CD4-positive, alpha-beta T cell treated with Interferon alpha-2 for 1 hour (primary cell): ENCODE results near the gene HCN4.
A peak's percentile ranks its signal among the peaks of the same experiment; 100 is the strongest.

Source experiments
- DNase-seq, 2 donors: peaks; one replicate each; pipeline ENCODE4 v3.0.0-alpha.2; 2020 to 2022

HCN4 gene

DNA sequence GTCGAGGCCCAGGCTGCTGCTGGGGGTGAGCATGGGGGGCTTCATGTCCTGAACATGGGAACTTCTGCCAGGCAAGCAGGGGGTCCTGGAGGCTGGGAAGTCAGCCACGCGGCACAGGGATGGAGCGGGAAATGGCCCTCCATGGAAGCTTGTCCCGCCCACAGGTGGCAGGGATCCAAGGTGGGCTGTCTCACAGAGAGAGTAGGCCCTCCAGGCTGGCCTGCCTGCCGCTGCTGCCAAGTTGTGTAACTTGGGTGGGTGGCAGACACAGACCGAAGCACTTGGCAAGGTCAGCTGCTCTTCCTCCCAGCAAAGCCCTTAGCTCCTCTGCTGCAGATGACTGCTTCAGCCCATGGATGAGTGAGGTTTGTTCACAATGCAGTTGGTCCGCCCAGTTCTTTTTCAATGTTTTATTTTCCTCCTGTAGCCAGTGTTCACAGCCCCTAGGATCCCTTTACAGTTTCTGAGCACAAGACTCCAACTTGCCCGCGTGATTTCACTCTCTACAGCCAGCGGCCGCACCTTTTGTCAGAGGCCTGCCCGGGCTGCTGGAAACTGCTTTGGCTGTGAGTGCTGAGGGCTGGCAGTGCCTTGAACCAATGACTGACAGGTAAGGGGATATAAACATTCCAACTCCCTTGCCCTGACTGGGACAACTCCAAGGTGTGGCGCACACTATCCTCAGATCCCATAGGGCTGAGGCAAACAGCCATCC lies 26.7 kb downstream of the HCN4 start:
- DNase-seq, result no peak

DNA sequence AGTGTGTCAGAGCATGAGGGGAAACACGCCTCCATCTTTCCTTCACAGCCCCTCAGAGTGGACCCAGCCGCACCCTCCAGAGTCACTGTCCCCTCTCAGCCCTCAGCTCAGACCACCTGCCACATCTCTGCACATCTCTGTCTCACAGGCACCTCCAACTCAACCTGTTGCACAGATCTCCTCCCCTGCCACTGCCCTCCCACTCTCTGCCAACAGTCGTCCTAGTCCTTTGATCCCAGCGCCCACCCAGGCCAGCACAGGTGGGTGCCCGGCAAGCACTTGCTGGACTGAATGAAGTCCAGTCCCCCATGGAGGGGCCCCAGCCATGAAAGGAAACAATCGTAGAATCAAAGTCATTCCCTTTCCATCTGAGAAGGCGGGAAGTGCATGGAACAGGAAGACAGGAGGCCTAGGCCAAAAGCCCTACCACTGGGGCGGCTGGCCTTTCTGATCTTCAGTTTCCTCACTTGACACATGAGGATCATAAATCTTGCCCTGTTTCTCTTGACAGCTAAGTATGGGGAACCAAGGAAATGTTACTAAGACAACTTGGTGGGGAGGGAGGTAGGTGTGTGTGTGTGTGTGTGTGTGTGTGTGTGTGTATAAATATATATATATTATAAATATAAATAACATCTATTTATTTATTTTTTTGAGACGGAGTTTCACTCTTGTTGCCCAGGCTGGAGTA lies 28.1 kb downstream of the HCN4 start:
- no peak for DNase-seq

DNA sequence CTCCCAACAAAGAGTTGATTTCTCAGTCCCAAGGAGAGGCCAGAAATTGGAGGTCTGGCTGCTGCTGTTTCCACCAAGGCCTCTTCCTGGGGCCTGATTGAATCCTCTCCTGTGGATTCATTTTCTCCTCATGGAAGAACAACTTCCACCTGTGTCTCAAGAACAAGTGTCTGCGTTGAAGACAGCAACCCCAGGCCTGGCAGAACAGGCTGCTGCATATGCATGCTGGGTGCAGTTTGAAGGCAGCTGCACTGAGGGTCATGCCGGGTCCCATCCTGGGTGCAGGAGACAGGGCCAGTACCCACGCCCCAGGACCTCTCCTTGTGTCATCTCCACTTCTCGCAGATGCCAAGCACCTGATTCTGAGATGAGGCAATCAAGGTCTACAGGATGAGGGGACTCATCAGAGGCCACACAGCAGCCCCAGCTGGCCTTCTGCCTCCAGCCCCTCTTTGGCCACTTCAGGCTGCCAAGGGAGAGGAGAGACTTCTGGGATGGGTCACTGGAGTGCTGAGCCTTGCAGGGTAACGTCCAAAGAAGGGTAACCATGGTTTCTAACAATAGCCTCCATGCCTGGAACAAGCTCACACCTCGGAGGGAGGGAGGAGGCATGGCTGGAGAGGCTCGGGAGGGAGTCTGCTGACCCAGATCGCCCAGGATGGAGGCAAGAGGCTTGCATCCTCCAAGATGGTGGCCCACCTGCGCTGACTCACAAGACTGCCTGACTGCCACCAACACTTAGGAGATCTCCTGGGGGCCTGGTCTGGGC lies 30.0 kb downstream of the HCN4 start:
- no peak for DNase-seq

DNA sequence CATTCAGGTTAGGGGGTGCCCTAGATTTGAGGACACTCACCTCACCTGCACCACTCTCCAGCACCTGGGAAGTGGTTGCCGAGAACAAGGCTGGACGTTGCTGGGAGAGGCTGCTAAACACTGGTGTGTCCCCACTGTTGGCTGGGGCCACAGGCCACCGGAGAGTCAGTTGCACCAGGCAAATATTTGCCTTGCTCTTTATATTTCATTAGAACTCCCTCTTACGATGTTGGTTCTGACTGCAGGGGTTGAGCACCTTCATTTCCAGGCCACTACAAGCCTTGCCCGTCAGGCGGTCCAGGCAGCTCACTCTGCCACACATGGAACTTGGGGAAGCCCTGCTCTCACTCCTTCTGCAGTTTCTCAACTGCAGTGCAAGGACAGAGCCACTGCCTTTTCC lies 30.7 kb downstream of the HCN4 start:
- DNase-seq, result no peak

DNA sequence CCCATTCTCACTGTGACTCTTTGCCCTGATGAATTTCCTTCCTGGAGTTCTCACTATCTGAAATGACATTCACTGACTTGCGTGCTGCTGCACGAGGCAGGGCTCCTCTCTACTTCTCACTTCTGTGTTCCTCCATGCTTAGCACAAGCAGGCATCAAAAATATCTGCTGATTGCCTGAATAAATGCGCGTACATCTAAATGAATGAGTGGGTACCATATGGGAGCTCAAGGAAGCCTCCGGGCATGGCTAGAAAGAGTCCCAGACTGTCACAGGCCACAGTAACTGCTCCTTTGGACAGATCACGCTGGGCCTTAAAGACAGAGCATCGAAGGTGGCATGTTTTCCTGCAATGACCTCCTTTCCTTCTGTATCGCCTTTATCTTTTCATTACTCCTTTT lies 31.6 kb downstream of the HCN4 start:
- no peak for DNase-seq

DNA sequence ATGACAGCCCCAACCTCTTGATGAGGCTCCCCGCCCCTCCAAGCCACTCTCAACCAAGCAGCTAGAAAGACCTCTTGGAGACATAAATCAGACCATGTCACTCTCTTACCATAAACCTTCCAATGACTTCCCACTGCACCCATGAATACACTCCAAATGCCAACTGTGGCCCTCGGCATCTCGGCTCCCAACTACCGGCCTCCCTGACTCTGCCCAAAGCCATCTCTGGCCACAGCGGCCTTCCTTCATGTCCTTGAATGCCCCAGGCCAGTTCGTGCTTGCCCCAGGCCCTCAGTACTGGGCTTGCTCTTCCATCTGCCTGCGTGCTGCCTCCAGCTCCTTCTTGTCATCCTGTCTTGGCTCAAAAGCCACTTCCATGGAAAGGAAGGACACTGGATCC lies 32.0 kb downstream of the HCN4 start:
- DNase-seq, result no peak

DNA sequence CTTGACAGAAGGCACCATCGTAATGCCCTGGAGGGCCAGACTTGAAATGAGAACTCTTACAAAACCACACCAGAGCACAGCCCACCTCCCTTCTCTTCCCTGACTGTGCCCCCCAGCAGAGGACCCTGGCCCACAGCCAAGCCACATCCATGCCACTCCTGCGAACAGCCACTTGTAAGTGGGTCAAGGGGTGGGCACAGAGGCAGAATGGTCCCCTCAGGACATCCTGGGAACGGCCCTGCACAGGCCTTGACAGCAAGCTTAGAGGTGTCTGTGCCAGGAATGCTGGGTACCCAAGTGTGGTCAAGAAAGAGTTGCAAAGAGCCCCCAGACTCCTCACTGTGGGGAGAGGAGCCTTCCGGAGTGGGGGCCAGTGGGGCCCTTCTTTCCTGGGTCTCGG lies 33.3 kb downstream of the HCN4 start:
- no peak for DNase-seq

DNA sequence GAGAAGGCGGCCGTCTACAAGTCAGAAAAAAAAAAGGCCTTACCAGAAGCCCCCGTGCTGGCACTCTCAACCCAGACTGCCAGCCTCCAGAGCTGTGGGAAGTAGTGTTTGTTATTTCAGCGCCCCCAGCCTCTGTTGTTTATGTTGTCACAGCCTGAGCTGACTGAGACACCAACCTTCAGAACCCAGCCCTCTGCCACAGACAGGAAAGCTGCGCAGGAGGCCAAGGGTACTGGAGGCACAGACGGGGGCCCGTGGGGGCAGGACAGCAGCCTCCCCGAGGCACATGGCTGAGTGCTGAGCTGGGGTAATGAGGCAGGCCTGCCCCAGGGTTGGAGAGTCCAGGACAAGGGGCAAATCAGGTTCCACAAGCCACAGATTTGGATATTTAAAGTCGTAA lies 33.7 kb downstream of the HCN4 start:
- no peak for DNase-seq

DNA sequence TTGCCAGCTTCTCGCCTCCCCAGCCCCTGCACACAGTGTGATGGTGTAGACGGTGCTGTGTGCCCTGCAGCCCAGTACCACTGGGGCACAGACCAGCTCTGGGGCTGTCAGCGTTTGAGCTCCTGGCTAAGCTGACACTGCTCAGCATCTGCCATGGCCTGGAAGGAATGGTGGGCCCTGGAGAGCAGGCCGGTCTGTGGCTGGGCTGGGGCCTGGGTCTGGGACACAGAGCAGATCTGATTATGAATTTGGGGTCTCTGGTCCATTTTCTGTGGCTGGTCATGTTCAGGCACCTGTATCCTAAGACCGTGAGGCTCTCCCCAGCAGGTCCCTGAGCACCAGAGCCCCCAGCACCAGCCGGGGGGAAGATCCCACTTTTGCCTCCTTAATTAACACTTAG lies 34.7 kb downstream of the HCN4 start:
- no peak for DNase-seq

DNA sequence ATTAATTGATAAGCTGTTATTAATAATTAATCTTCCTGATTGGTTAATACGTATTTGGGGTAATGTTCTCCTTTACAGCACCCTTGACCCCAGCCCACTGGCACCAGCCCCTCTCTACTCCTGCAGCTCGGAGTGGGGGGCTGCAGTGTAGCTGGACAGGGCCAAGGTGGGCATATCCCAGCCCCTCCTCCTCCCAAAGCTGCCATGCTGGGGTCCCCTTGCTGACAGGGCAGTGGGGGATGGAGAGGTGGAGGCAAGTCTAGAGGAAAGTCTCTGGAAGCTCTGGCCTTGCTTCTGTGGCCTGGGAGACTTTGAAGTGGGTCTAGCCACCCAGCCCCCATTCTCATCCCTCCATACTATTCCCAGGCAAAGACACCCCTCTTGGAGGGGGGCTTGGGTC lies 35.8 kb downstream of the HCN4 start:
- DNase-seq, result no peak

DNA sequence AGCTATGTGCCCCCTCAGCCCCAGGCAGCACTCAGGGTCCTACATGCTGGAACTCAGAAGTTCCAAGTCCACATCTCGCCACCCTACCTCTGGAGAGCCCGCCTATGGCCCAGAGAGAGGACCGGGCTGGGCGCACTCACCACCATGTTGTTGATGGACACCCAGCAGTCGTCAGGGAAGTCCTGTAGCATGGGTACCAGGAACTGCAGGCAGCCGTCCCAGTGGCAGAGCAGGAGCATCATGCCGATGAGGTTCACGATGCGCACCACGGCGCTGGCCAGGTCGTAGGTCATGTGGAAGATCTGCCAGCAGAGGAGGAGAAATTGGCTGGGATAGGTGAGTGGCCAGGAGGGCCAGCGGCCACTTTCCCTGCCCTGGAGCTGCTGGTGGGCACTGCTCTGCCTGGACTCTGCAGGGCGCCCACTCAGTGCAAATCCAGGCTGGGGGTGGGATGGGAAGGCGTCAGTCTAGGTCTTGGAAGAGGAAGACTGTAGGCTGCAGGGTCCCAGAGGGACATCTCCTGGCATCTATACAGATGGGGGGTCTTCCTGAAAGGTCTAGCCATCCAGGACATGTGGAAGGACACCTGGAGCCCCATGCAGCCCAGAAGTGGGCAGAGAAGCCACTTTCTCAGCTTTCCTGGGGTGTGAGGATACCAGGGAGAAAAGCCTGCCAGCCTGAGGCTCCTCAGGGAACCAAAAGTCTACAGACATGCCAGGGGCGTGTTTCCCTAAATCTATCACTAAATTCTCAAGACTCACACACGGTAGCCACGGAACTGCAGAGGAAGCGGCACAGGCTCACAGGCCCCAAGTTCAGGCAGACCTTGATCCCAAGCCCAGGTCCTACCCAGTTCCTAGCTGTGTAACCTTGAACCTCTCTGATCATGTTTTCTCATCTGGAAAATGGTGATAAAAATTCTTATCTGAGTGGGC lies 36.5 kb downstream of the HCN4 start:
- no peak for DNase-seq

DNA sequence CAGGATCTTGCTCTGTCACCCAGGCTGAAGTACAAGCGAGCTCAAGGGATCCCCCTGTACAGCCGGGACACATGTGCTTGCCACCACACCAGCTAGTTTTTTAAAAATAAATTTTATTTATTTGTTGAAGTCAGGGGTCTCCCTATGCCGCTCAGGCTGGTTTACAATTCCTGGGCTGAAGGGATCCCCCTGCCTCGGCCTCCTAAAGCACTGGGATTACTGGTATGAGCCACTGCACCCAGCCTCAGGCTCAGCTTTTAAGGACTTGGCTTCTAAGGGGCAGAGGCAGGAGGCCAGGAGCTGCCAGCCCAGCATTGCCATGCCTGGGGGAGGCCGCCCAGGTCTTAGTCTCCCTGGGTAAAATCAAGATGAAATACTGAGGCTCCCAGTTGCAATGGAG lies 37.3 kb downstream of the HCN4 start:
- no peak for DNase-seq

DNA sequence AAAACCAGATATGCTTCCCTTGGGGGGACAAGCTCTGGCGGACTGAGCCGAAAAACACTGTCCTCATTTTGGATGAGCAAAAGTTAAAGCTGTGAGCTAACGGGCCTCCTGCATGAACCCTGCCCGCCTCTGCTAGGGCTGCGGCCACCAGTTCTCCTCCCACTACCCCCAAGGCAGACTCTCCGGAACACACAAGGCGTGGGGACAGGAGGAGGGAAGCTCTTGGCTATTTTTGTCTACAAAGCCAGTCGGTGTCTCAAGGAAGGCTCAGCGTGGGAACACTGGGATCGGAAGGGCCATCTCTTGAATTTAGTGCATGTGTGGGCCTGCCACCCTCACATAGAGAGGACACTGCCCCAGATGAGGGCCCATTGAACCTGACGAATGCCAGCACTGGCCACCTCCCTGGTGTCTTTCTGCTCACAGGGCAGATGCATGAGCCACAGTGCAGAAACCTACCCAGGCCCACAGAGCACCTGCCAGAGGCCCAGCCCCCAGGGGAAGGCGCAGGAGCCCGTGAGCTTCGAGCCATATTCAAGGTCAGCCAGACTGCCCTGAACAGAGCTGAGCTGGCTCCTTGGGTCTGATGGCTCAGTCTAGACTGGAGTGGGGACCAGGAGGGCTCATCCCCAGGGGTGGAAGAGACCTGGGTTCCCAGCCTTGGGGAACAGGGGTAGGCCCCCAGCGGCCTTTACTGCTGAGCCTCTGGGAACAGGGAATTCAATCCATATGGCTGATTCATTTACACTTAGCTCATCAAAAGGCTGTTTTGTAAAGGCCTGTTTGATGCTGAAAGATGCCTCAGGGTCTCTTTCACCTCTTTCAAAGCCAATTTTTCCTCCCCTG lies 38.3 kb downstream of the HCN4 start:
- no peak for DNase-seq

DNA sequence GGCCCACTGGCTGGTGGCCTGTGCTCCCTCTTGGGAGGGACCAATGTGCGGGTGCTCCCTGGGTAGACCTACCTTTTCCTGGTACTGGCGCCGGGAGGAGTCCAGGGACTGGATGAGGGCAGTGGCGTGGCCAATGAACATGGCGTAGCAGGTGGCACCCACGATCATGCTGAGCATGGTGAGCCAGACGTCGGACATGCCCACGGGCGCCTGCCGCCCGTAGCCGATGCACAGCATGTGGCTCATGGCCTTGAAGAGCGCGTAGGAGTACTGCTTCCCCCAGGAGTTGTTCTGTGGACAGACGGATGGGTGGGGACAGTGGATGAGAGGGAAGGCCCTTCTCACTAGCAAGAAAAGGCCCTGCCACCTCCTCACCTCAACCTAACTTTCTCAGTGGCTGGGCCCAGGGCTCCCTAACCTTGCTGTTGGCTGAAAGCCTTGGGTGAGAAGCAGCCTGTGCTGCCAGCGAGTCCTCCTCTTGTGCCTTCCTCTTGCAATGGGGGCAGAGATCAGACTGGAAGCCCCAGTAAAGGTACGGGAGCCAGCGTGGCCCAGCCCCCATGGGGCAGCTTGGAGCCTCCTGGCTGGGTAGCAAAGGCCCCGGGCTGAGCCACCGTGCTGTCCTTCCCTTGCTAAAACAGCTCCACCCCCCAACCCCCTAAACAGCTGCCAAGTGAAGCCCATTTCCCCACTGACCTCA lies 39.1 kb downstream of the HCN4 start:
- no peak for DNase-seq

DNA sequence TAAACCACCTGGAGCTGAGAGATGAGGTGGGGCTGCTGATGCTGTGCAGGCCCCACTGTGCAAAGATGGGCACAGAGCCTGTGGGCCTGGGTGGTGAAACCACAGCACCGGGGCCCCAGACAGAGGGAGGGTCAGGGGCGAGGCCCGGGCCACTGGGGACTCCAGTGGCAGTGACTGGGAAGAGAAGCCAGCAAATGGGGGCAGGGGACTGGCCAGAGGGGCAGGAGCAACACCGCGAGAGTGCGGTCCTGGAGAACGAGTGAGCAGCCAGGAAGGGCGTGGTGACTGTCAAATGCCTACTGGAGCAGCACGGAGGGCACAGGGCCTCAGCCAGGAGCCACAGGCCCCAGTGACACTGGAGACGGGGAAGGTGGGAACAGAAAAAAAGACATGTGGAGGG lies 39.8 kb downstream of the HCN4 start:
- DNase-seq, result no peak

DNA sequence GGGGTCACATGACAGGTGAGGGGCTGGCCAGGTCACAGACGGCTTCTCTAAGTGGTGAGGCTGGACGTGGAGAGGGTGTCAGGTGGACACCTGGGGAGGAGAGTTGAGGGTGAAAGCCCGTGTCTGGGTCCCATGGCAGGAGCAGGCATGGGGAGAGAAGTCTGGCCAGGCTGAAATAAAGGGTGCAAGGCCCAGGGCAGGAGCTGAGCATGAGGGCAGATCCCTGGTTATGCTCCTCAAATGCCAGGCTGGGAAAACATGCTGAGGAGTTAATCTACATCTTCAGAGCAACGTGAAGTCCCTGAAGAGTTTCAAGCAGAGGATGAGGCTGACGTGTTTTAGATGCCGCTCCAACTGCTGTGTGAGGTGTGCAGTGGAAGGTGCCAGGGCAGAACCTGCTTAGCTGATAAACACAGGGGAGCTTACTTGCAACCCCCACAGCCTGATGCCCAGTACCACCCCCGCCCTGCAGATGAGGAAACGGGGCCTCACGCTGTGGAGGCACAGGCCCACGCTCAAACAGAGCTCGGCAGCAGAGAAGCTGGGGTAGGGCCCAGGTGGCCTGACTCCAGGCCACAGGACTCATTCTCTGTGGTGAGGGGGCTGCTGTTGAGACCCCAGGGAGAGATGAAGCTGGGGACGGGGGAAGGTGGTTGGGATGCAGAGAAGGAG lies 40.5 kb downstream of the HCN4 start:
- DNase-seq, result no peak

DNA sequence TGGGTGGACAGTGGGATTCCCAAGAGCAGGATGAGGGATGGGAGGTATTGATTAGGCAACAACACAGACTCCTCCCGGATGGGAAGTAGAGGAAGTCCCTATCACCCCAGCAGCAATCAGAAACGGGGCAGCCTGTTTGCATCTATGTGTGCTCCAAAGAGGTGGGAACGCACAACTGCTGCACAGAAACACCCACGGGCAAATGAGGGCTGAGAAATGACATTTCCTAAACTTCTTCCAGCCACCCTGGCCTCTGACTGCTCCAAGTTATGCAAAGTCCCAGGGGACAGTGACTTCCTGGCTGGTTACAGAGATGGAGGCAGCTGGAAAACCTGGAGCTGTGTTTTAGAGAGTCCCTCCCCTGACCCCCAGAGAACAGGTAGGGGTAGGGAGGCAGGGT lies 42.6 kb downstream of the HCN4 start:
- no peak for DNase-seq

DNA sequence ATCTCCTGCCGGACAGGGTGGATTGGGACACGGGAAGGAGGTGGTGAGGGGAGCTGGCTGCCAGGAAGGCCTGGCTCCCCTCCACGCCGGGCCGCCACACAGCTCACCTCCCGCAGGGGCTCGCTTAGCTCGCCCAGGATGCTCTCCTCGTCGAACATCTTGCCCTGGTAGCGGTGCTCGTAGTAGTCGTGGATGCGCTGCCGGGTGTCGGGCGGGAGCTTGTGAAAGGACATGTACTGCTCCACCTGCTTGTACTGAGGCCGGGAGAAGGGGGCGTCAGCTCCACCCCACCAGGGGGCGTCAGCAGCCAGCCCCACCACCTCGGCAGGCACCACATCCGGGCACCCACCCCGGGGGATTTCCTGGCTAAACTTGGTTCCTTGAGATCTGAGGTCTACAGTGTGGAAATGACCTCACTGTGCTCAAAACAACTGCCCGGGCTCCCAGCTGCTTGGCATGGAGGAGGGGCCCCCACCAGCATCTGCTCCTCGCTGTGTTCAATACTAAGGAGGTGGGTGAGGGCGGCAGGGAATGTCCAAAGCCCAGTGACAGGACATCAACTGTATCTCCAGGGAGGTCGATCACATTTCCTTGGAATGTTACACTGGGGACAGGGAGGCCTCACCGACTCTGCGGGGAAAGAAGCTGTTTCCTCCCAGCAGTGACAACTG lies 43.4 kb downstream of the HCN4 start:
- peak in 1 of 2 donors; percentile 12 for DNase-seq

DNA sequence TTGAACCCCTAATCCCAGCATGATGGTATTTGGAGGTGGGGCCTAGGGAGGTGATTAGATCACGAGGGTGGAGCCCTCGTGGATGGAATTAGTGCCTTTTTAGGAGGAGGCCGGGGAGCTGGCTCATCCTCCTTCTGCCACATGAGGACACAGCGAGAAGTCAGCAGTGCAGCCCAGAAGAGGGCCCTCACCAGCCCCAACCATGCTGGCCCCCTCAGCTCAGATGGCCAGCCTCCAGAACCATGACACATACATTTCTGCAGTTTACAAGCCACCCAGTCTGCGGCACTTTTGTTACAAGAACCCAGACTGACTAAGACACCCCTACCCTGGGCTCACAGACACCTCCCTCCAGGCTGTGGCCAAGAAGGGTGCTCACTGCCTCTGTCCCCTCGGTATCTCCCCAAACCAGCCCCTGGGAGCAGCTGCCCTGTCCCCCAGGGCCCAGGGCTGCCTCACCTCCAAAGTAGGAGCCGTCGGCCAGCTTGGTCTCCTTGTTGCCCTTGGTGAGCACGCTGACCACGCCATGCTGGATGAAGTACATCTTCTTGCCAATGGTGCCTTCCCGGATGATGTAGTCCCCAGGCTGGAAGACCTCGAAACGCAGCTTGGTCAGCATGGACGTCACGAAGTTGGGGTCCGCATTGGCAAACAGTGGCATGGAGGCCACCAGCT lies 44.1 kb downstream of the HCN4 start:
- no peak for DNase-seq

DNA sequence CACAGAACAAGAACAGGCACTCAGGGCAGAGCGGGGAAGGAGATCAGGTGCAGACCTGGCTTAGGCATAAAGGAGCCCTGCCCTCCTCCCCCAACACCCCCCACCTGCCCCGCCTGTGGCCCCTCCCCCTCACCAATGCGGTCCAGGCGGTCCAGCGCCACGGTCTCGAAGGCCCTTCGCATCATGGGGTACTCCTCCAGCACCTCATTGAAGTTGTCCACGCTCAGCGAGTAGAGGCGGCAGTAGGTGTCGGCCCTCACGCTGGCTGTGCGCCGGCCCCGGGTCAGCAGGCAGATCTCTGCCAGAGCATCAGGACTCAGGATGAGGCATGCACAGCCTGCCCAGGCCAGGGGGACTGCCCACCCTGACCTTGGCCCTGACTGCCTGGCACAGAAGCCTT lies 44.8 kb downstream of the HCN4 start:
- no peak for DNase-seq
